Smooth muscle cell (in vitro differentiated cells): Measurements from ENCODE around the gene PTPRN2. TPM values are rescaled to one million over a fixed set of nuclear protein-coding genes. Genes with fewer than 3 reads are reported as not detected.

Source experiments
- DNase-seq: peaks from one replicate; lab custom pipeline; 2025; ENCODE audit not compliant: unreplicated experiment; lab: John Stamatoyannopoulos, UW
- H2AFZ ChIP-seq: fragments of 200-600 bp; sonication (generic); 2 replicates; pipeline ENCODE4 v1.6.0; 2016; ENCODE audit warnings: antibody characterized with exemption, low read depth, mild to moderate bottlenecking
- H3F3A ChIP-seq: fragments of 200-600 bp; sonication (generic); 2 replicates; pipeline ENCODE4 v1.6.0; 2017; ENCODE audit warnings: antibody characterized with exemption, low read depth
- H3K27ac ChIP-seq: fragments of 200-600 bp; sonication (generic); 2 replicates; pipeline ENCODE4 v1.5.1; 2016; ENCODE audit warnings: low read depth, mild to moderate bottlenecking
- H3K27me3 ChIP-seq: fragments of 200-600 bp; sonication (generic); 2 replicates; pipeline ENCODE4 v1.6.1; 2016; ENCODE audit warnings: low read depth, mild to moderate bottlenecking
- H3K36me3 ChIP-seq: fragments of 200-600 bp; sonication (generic); 2 replicates; pipeline ENCODE4 v1.5.1; 2016; ENCODE audit warnings: low read depth
- H3K4me1 ChIP-seq: fragments of 200-600 bp; sonication (generic); 2 replicates; pipeline ENCODE4 v1.5.1; 2016; ENCODE audit warnings: low read depth
- H3K4me2 ChIP-seq: fragments of 200-600 bp; sonication (generic); 2 replicates; pipeline ENCODE4 v1.6.0; 2016; ENCODE audit warnings: mild to moderate bottlenecking
- H3K4me3 ChIP-seq: fragments of 200-600 bp; sonication (generic); 2 replicates; pipeline ENCODE4 v1.5.1; 2016; ENCODE audit warnings: mild to moderate bottlenecking
- H3K79me2 ChIP-seq: fragments of 200-600 bp; sonication (generic); 2 replicates; pipeline ENCODE4 v1.6.0; 2016; ENCODE audit warnings: low read depth, mild to moderate bottlenecking
- H3K9ac ChIP-seq: fragments of 200-600 bp; sonication (generic); 2 replicates; pipeline ENCODE4 v1.6.0; 2016; ENCODE audit warnings: low read depth
- H3K9me3 ChIP-seq: fragments of 200-600 bp; sonication (generic); replicated peaks from 2 replicates; pipeline ENCODE4 v1.5.1; 2016; ENCODE audit warnings: low read depth
- H4K20me1 ChIP-seq: fragments of 200-600 bp; sonication (generic); 2 replicates; pipeline ENCODE4 v1.6.0; 2016; ENCODE audit warnings: low read depth
- WGBS: methylation state at CpG from one replicate; pipeline ENCODE4 v1.1.7; 2016; ENCODE audit warnings: low lambda C conversion rate; 5-methylcytosine and 5-hydroxymethylcytosine counted together
- polyA plus RNA-seq: library from polyadenylated mRNA; unstranded; fragments of >200 nt; fragmentation: Nextera tagmentation; extraction: Ambion mirVana; gene quantifications from 2 replicates; pipeline ENCODE4 v1.2.1, GENCODE V29; 2016
- total RNA-seq: library from RNA; depleted of rRNA; stranded (reverse); fragments of >200 nt; gene quantifications from 2 replicates; pipeline ENCODE4 v1.2.3, GENCODE V29; 2014
- TF ChIP-seq, protein P1 (sequence below): fragments of 200-600 bp; sonication (generic); IDR thresholded peaks from 2 replicates; pipeline ENCODE4 v1.5.1; 2017; ENCODE audit warnings: borderline replicate concordance, mild to moderate bottlenecking, antibody characterized with exemption; ENCODE audit not compliant: insufficient read depth, poor library complexity, severe bottlenecking

Gene PTPRN2
- total and polyA plus RNA-seq, 2 experiments from 2014 or later: 0.09 to 0.87 TPM

- no peak for DNase-seq
- no peak overlapping the region for H3K4me2 ChIP-seq
- 92% methylated on average over 36 of the region's 36 CpGs for WGBS
Observed at GRCh38 chr7:157576415-157576814, 1011.2 kb downstream of the PTPRN2 start.

GRCh38 chr7:157575777-157576176 is 1011.8 kb downstream of the PTPRN2 start:
- 96% methylated on average over 5 of the region's 5 CpGs for WGBS
- TF ChIP-seq, protein P1, sequence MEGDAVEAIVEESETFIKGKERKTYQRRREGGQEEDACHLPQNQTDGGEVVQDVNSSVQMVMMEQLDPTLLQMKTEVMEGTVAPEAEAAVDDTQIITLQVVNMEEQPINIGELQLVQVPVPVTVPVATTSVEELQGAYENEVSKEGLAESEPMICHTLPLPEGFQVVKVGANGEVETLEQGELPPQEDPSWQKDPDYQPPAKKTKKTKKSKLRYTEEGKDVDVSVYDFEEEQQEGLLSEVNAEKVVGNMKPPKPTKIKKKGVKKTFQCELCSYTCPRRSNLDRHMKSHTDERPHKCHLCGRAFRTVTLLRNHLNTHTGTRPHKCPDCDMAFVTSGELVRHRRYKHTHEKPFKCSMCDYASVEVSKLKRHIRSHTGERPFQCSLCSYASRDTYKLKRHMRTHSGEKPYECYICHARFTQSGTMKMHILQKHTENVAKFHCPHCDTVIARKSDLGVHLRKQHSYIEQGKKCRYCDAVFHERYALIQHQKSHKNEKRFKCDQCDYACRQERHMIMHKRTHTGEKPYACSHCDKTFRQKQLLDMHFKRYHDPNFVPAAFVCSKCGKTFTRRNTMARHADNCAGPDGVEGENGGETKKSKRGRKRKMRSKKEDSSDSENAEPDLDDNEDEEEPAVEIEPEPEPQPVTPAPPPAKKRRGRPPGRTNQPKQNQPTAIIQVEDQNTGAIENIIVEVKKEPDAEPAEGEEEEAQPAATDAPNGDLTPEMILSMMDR: no peak
- Histone ChIP-seq H3K9ac (no peak overlapping the region), H3K27ac (no peak overlapping the region), H3K4me1 (no peaks in the 10 kb centered on the region), H4K20me1 (no peaks in the 10 kb centered on the region), H3K4me2 (no peak overlapping the region), H3K9me3 (no peaks in the 10 kb centered on the region), H3K4me3 (no peak overlapping the region), H2AFZ (no peak overlapping the region), H3K79me2 (no peaks in the 10 kb centered on the region), H3F3A (no peaks in the 10 kb centered on the region), H3K36me3 (no peaks in the 10 kb centered on the region), H3K27me3 (peaks cover 10% of the 10 kb centered on the region)
- no peak for DNase-seq

More at GRCh38 chr7:157576415-157576814, 1011.2 kb downstream of the PTPRN2 start:
- H3K27me3 ChIP-seq: peaks cover 10% of the 10 kb centered on the region
- H3K27ac ChIP-seq: no peak overlapping the region
- no peaks in the 10 kb centered on the region for H4K20me1 ChIP-seq
- no peak overlapping the region for H3K4me3 ChIP-seq
- H3F3A ChIP-seq: no peaks in the 10 kb centered on the region
- TF ChIP-seq, protein P1: no peak
- no peaks in the 10 kb centered on the region for H3K36me3 ChIP-seq
- H2AFZ ChIP-seq: no peak overlapping the region
- H3K9me3 ChIP-seq: no peaks in the 10 kb centered on the region
- H3K79me2 ChIP-seq: no peaks in the 10 kb centered on the region
- H3K4me1 ChIP-seq: no peaks in the 10 kb centered on the region
- no peak overlapping the region for H3K9ac ChIP-seq

GRCh38 chr7:157574914-157575586 is 1012.6 kb downstream of the PTPRN2 start:
- TF ChIP-seq, protein P1: no peak
- peaks cover 5% of the 10 kb centered on the region for H3K4me1 ChIP-seq
- H3K4me2 ChIP-seq: no peak overlapping the region
- H3F3A ChIP-seq: no peaks in the 10 kb centered on the region
- H3K79me2 ChIP-seq: no peaks in the 10 kb centered on the region
- no peaks in the 10 kb centered on the region for H3K9me3 ChIP-seq
- WGBS: 86% methylated on average over 15 of the region's 15 CpGs
- no peak for DNase-seq
- H3K9ac ChIP-seq: no peak overlapping the region
- H3K27me3 ChIP-seq: peaks cover 10% of the 10 kb centered on the region
- H3K27ac ChIP-seq: no peak overlapping the region
- no peaks in the 10 kb centered on the region for H4K20me1 ChIP-seq
- H2AFZ ChIP-seq: no peak overlapping the region
- H3K36me3 ChIP-seq: no peaks in the 10 kb centered on the region
- no peak overlapping the region for H3K4me3 ChIP-seq
